Kidney (tissue), 14 donors: ENCODE measurements around the gene CCDC7. TPM values are rescaled to one million over a fixed set of nuclear protein-coding genes. Genes with fewer than 3 reads are reported as not detected.

Experiments used
- DNase-seq, 5 donors: peaks; one replicate each; pipeline ENCODE4 v3.0.0-alpha.2; 2013 to 2020
- FAIRE-seq: peaks from 2 replicates; lab custom pipeline; 2012; peaks lifted over from hg19 to GRCh38; lab: Jason Lieb, UNC
- H3K27ac ChIP-seq, 2 donors: one replicate each; pipeline ENCODE4 v1.7.0; 2013; ENCODE audit warnings: low read depth in 2 of 2, low read length in 2 of 2, inconsistent platforms in 1 of 2
- H3K27me3 ChIP-seq: one replicate; pipeline ENCODE4 v1.7.1; 2013; ENCODE audit warnings: low read length, inconsistent platforms; ENCODE audit not compliant: control insufficient read depth, insufficient read depth
- H3K36me3 ChIP-seq, 3 donors: one replicate each; pipeline versions ENCODE4 v1.7.0 to v1.7.1; 2013; ENCODE audit warnings: low read length in 3 of 3, control low read depth in 1 of 3, inconsistent platforms in 1 of 3; ENCODE audit not compliant: insufficient read depth in 3 of 3, control insufficient read depth in 2 of 3
- H3K4me1 ChIP-seq, 3 donors: one replicate each; pipeline versions ENCODE4 v1.7.0 to v1.7.1; 2013; ENCODE audit warnings: low read length in 3 of 3, inconsistent platforms in 1 of 3, low read depth in 1 of 3; ENCODE audit not compliant: control insufficient read depth in 2 of 3, insufficient read depth in 2 of 3
- H3K4me3 ChIP-seq, 3 donors: one replicate each; pipeline versions ENCODE4 v1.7.0 to v1.8.1; 2013; ENCODE audit warnings: low read length in 3 of 3, control low read depth in 1 of 3, inconsistent platforms in 1 of 3
- H3K9ac ChIP-seq, 3 donors: one replicate each; pipeline versions ENCODE4 v1.7.0 to v1.7.1; 2013; ENCODE audit warnings: low read length in 3 of 3, control low read depth in 1 of 3, inconsistent platforms in 1 of 3
- H3K9me3 ChIP-seq, 3 donors: one replicate each; pipeline versions ENCODE4 v1.7.0 to v1.7.1; 2013; ENCODE audit warnings: low read length in 3 of 3, control low read depth in 1 of 3, inconsistent platforms in 1 of 3; ENCODE audit not compliant: control insufficient read depth in 2 of 3, insufficient read depth in 1 of 3
- CTCF ChIP-seq: IDR thresholded peaks from 3 replicates; pipeline ENCODE4 v1.5.1; 2012; ENCODE audit warnings: mild to moderate bottlenecking, moderate library complexity, borderline replicate concordance; ENCODE audit not compliant: insufficient read depth; ENCODE audit errors: extremely low read depth
- intact Hi-C: fragments of 100-400 bp; cut with DNase I; formaldehyde crosslinking; loops from one replicate; pipeline ENCODE4 v1.11.1; 2022
- polyA plus RNA-seq: library from polyadenylated mRNA; stranded (reverse); fragments of 350-450 nt; fragmentation: Illumina TruSeq; extraction: RNeasy Lipid Tissue Mini Kit (QIAGEN cat#74804); gene quantifications from one replicate; pipeline ENCODE4 v1.2.3, GENCODE V29; 2014; ENCODE audit warnings: low read depth, low replicate concordance; ENCODE audit not compliant: insufficient read depth
- total RNA-seq: library from RNA; stranded (reverse); fragmentation: NEBNext Ultra II Directional; extraction: Animal tissue kit (Norgen Biotek cat#: 25700); gene quantifications from one replicate; pipeline ENCODE4 v1.2.1, GENCODE V29; 2021
- donor health status: control.
- donor health status: control.
- donor health status: control.
- donor health status: control.
- donor health status: control.
- donor health status: DM: yes; HTN: yes; CAD: no.
- donor health status: Normal renal cell carcinoma (clear cell type).

CCDC7 gene
- total and polyA plus RNA-seq, 2 donors from 2014 or later: 0.84 to 28.0 TPM

GRCh38 chr10:32888161-32888927, 442.4 kb downstream of the CCDC7 start:
- DNase-seq (no peak), FAIRE-seq (no peak)
- intact Hi-C loops: no loop called here
- no peaks in the 10 kb centered on the region for H3K27me3 ChIP-seq
- H3K36me3 ChIP-seq: no peaks in the 10 kb centered on the region
- TF ChIP-seq CTCF: no peak
- no peak overlapping the region for H3K9ac ChIP-seq
- H3K4me3 ChIP-seq: no peak overlapping the region
- no peak overlapping the region for H3K27ac ChIP-seq
- no peaks in the 10 kb centered on the region for H3K9me3 ChIP-seq
- H3K4me1 ChIP-seq: no peaks in the 10 kb centered on the region

- no peaks in the 10 kb centered on the region for H3K4me1 ChIP-seq
- DNase-seq: no peak
- no peak for TF ChIP-seq CTCF
Measured at GRCh38 chr10:32889631-32890212, 443.8 kb downstream of the CCDC7 start.

GRCh38 chr10:32890444-32890843, 444.5 kb downstream of the CCDC7 start:
- intact Hi-C loops: no loop called here
- H3K27me3 ChIP-seq: no peaks in the 10 kb centered on the region
- H3K27ac ChIP-seq: no peak overlapping the region
- H3K4me1 ChIP-seq: no peaks in the 10 kb centered on the region
- no peaks in the 10 kb centered on the region for H3K36me3 ChIP-seq
- no peak for TF ChIP-seq CTCF
- FAIRE-seq: no peak
- peaks cover 0 to 4% (median 0%) of the 10 kb centered on the region in 3 donors for H3K9me3 ChIP-seq
- no peak overlapping the region for H3K4me3 ChIP-seq
- no peak overlapping the region for H3K9ac ChIP-seq
- no peak for DNase-seq

More at GRCh38 chr10:32889631-32890212, 443.8 kb downstream of the CCDC7 start:
- Histone ChIP-seq H3K27me3 (no peaks in the 10 kb centered on the region), H3K36me3 (no peaks in the 10 kb centered on the region), H3K9me3 (peaks cover 0 to 4% (median 0%) of the 10 kb centered on the region in 3 donors), H3K9ac (no peak overlapping the region), H3K4me3 (no peak overlapping the region), H3K27ac (no peak overlapping the region)
- intact Hi-C loops: no loop called here
- no peak for FAIRE-seq
